H1 (cell line): ENCODE data around the gene TNXB.
"Not testable (repeated sequence)": the region's sequence is repeated elsewhere in the genome, so short reads cannot be mapped to it uniquely, and the experiment has no call there.

ENCODE experiments used
- CTCF ChIP-seq, 3 experiments: IDR thresholded peaks; 1 replicate in 2 of 3; 2 replicates in 1 of 3; pipeline versions ENCODE4 v1.5.1 to v1.6.1; 2011; ENCODE audit warnings: low read length in 3 of 3, mild to moderate bottlenecking in 3 of 3, inconsistent platforms in 2 of 3, low read depth in 1 of 3, moderate library complexity in 1 of 3; ENCODE audit not compliant: insufficient read depth in 1 of 3; ENCODE audit errors: control extremely low read depth in 1 of 3
- HDAC6 ChIP-seq: IDR thresholded peaks from one replicate; pipeline ENCODE4 v1.7.1; 2012; ENCODE audit warnings: low read depth, mild to moderate bottlenecking, inconsistent platforms, low read length, moderate library complexity
- SUZ12 ChIP-seq: fragments of 200-600 bp; sonication (generic); IDR thresholded peaks from 2 replicates; pipeline ENCODE4 v1.6.1; 2012; ENCODE audit warnings: mild to moderate bottlenecking, inconsistent platforms, low read length, moderate library complexity, mixed read lengths
- USF2 ChIP-seq: IDR thresholded peaks from 2 replicates; pipeline ENCODE4 v1.6.1; 2011; ENCODE audit warnings: low read length, improper control_type of control experiment

- TF ChIP-seq USF2; SUZ12; HDAC6; CTCF (IDR thresholded peaks at IDR 0.05; ENCODE audit: control extremely low read depth in 1 of 3, insufficient read depth in 1 of 3, low read depth in 1 of 3, low read length in 3 of 3): not testable (repeated sequence)
Observed at GRCh38 chr6:32013738-32014137, 95.4 kb downstream of the TNXB start.
